Measurements from ENCODE around the gene SMS.
A peak's percentile ranks its signal among the peaks of the same experiment; 100 is the strongest.
"Not testable (repeated sequence)": the region's sequence is repeated elsewhere in the genome, so short reads cannot be mapped to it uniquely, and the experiment has no call there.

Gene SMS

GRCh38 chrX:21953195-21953830 is 12.8 kb downstream of the SMS start:
- not testable (repeated sequence) for DNase-seq

GRCh38 chrX:21955403-21956189 is 15.1 kb downstream of the SMS start:
- no peak for DNase-seq

GRCh38 chrX:21956783-21957182 is 16.3 kb downstream of the SMS start:
- no peak for DNase-seq

- DNase-seq = no peak
These were observed 17.7 kb downstream of the SMS start for GRCh38 chrX:21958187-21958586.

- no peak for DNase-seq
These were observed 18.4 kb downstream of the SMS start for GRCh38 chrX:21958916-21959315.

GRCh38 chrX:21959362-21960051 is 19.0 kb downstream of the SMS start:
- DNase-seq = no peak

- no peak for DNase-seq
These were observed 20.3 kb downstream of the SMS start for GRCh38 chrX:21960569-21961541.

GRCh38 chrX:21962361-21962760 is 21.9 kb downstream of the SMS start:
- no peak for DNase-seq

GRCh38 chrX:21963269-21963668 is 22.8 kb downstream of the SMS start:
- DNase-seq = no peak

GRCh38 chrX:21963731-21964405 is 23.4 kb downstream of the SMS start:
- no peak for DNase-seq

GRCh38 chrX:21966866-21967265 is 26.4 kb downstream of the SMS start:
- DNase-seq = no peak

GRCh38 chrX:21968333-21968732 is 27.8 kb downstream of the SMS start:
- no peak for DNase-seq

- no peak for DNase-seq
These were observed 29.8 kb downstream of the SMS start for GRCh38 chrX:21970326-21970725.

GRCh38 chrX:21972046-21972445 is 31.5 kb downstream of the SMS start:
- no peak for DNase-seq

- DNase-seq = no peak
These were observed 32.2 kb downstream of the SMS start for GRCh38 chrX:21972721-21973120.

- no peak for DNase-seq
These were observed 33.0 kb downstream of the SMS start for GRCh38 chrX:21973321-21974010.

- DNase-seq = no peak
These were observed 33.5 kb downstream of the SMS start for GRCh38 chrX:21974011-21974385.

GRCh38 chrX:21975242-21975641 is 34.7 kb downstream of the SMS start:
- DNase-seq = no peak

- DNase-seq = no peak
These were observed 35.3 kb downstream of the SMS start for GRCh38 chrX:21975812-21976211.

- no peak for DNase-seq
These were observed 37.8 kb downstream of the SMS start for GRCh38 chrX:21978346-21978745.

GRCh38 chrX:21982311-21982710 is 41.8 kb downstream of the SMS start:
- DNase-seq = no peak

GRCh38 chrX:21985332-21985777 is 44.8 kb downstream of the SMS start:
- DNase-seq = peak; percentile 34

Measured in activated CD4-positive, alpha-beta T cell treated with anti-CD3 and anti-CD28 coated beads for 1 hour (primary cell).